ENCODE results near the gene C2orf72. TPM values are rescaled to one million over a fixed set of nuclear protein-coding genes. Genes with fewer than 3 reads are reported as not detected.

The C2orf72 gene
- total and polyA plus RNA-seq, 2 donors (not counting 1 experiment from before 2014, with no cell fraction given), result 0.33 to 1.9 TPM

DNA sequence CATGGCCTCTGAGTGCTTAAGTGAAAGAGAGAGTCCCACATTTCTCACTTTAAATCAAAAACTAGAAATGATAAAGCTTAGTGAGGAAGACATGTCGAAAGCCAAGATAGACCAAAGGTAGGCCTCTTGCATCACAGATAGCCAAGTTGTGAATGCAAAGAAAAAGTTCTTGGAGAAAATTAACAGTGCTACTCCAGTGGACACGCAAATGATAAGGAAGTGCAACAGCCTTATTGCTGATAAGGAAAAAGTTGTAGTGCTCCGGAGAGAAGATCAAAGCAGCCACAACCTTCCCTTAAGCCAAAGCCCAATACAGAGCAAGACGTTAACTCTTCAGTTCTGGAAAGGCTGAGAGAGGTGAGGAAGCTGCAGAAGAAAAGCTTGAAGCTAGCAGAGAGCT is 51.4 kb downstream of the C2orf72 start:
- H3K27ac ChIP-seq (ENCODE audit: insufficient read depth, low read length), result no peak overlapping the region
- no peaks in the 10 kb centered on the region for H4K20me1 ChIP-seq (ENCODE audit: control insufficient read depth, extremely low read depth, insufficient read depth, low read length)
- no peak overlapping the region for H3K4me3 ChIP-seq (replicated peaks in 1 of 4; ENCODE audit: control extremely low read depth in 1 of 4, insufficient read depth in 1 of 4, low read depth in 3 of 4, low read length in 4 of 4)
- H3K4me1 ChIP-seq (ENCODE audit: control insufficient read depth, extremely low read depth, insufficient read depth, low read length), result no peaks in the 10 kb centered on the region
- no peak for DNase-seq (ENCODE audit: low read depth in 2 of 2)
- peaks cover 5% of the 10 kb centered on the region for H3K36me3 ChIP-seq (ENCODE audit: control insufficient read depth, insufficient read depth, low read length)
- TF ChIP-seq EZH2 (IDR thresholded peaks at IDR 0.05; ENCODE audit: low read length, missing control alignments) (no peak), CTCF (conservative IDR thresholded peaks at IDR 0.05 in 1 of 2, IDR thresholded peaks at IDR 0.05 in 1 of 2; ENCODE audit: low read depth in 1 of 2, low read length in 2 of 2) (no peak)
- no peak overlapping the region for H2AFZ ChIP-seq (ENCODE audit: low read length)
- no peaks in the 10 kb centered on the region for H3K9me3 ChIP-seq (ENCODE audit: control insufficient read depth, insufficient read depth, low read depth, low read length)
- H3K27me3 ChIP-seq (ENCODE audit: control insufficient read depth, insufficient read depth, low read length), result no peaks in the 10 kb centered on the region
- no peak overlapping the region for H3K9ac ChIP-seq (ENCODE audit: insufficient read depth, low read length)
- no peaks in the 10 kb centered on the region for H3K79me2 ChIP-seq (ENCODE audit: control insufficient read depth, insufficient read depth, low read length)
- no peak overlapping the region for H3K4me2 ChIP-seq (ENCODE audit: extremely low read depth, insufficient read depth, low read length)

- H3K27me3 ChIP-seq (ENCODE audit: control insufficient read depth, insufficient read depth, low read length), result no peaks in the 10 kb centered on the region
- peaks cover 2% of the 10 kb centered on the region for H3K36me3 ChIP-seq (ENCODE audit: control insufficient read depth, insufficient read depth, low read length)
- H3K4me2 ChIP-seq (ENCODE audit: extremely low read depth, insufficient read depth, low read length), result no peak overlapping the region
- H2AFZ ChIP-seq (ENCODE audit: low read length), result no peak overlapping the region
- no peaks in the 10 kb centered on the region for H3K9me3 ChIP-seq (ENCODE audit: control insufficient read depth, insufficient read depth, low read depth, low read length)
- no peaks in the 10 kb centered on the region for H4K20me1 ChIP-seq (ENCODE audit: control insufficient read depth, extremely low read depth, insufficient read depth, low read length)
- H3K4me1 ChIP-seq (ENCODE audit: control insufficient read depth, extremely low read depth, insufficient read depth, low read length), result no peaks in the 10 kb centered on the region
- TF ChIP-seq CTCF (conservative IDR thresholded peaks at IDR 0.05 in 1 of 2, IDR thresholded peaks at IDR 0.05 in 1 of 2; ENCODE audit: low read depth in 1 of 2, low read length in 2 of 2), result no peak
- no peak for TF ChIP-seq EZH2 (IDR thresholded peaks at IDR 0.05; ENCODE audit: low read length, missing control alignments)
- H3K27ac ChIP-seq (ENCODE audit: insufficient read depth, low read length), result no peak overlapping the region
- DNase-seq (ENCODE audit: low read depth in 2 of 2), result no peak
- no peaks in the 10 kb centered on the region for H3K79me2 ChIP-seq (ENCODE audit: control insufficient read depth, insufficient read depth, low read length)
- no peak overlapping the region for H3K9ac ChIP-seq (ENCODE audit: insufficient read depth, low read length)
- H3K4me3 ChIP-seq (replicated peaks in 1 of 4; ENCODE audit: control extremely low read depth in 1 of 4, insufficient read depth in 1 of 4, low read depth in 3 of 4, low read length in 4 of 4), result no peak overlapping the region
These were observed 56.6 kb downstream of the C2orf72 start for GRCh38 chr2:231093933-231094332.

GRCh38 chr2:231094736-231095346 is 57.5 kb downstream of the C2orf72 start:
- Histone ChIP-seq H3K4me1 (ENCODE audit: control insufficient read depth, extremely low read depth, insufficient read depth, low read length) (no peaks in the 10 kb centered on the region), H3K36me3 (ENCODE audit: control insufficient read depth, insufficient read depth, low read length) (peaks cover 1% of the 10 kb centered on the region), H3K79me2 (ENCODE audit: control insufficient read depth, insufficient read depth, low read length) (no peaks in the 10 kb centered on the region), H2AFZ (ENCODE audit: low read length) (no peak overlapping the region), H3K27ac (ENCODE audit: insufficient read depth, low read length) (no peak overlapping the region), H4K20me1 (ENCODE audit: control insufficient read depth, extremely low read depth, insufficient read depth, low read length) (no peaks in the 10 kb centered on the region), H3K27me3 (ENCODE audit: control insufficient read depth, insufficient read depth, low read length) (no peaks in the 10 kb centered on the region), H3K9ac (ENCODE audit: insufficient read depth, low read length) (no peak overlapping the region), H3K9me3 (ENCODE audit: control insufficient read depth, insufficient read depth, low read depth, low read length) (no peaks in the 10 kb centered on the region), H3K4me2 (ENCODE audit: extremely low read depth, insufficient read depth, low read length) (no peak overlapping the region), H3K4me3 (replicated peaks in 1 of 4; ENCODE audit: control extremely low read depth in 1 of 4, insufficient read depth in 1 of 4, low read depth in 3 of 4, low read length in 4 of 4) (no peak overlapping the region)
- DNase-seq (ENCODE audit: low read depth in 2 of 2), result no peak
- TF ChIP-seq EZH2 (IDR thresholded peaks at IDR 0.05; ENCODE audit: low read length, missing control alignments) (no peak), CTCF (conservative IDR thresholded peaks at IDR 0.05 in 1 of 2, IDR thresholded peaks at IDR 0.05 in 1 of 2; ENCODE audit: low read depth in 1 of 2, low read length in 2 of 2) (no peak)

Other genes with a start within 250 kb of the C2orf72 start
- gene ITM2C, start 172.6 kb upstream of the C2orf72 start, total RNA-seq, result 58.3 and 77.3 TPM in 2 replicates
- gene ITM2C, start 172.6 kb upstream of the C2orf72 start, polyA plus RNA-seq, result 182 and 236 TPM in 2 replicates
- not detected in 2 replicates for gene GPR55, start 112.3 kb upstream of the C2orf72 start, total RNA-seq
- gene GPR55, start 112.3 kb upstream of the C2orf72 start, polyA plus RNA-seq, result not detected in 2 replicates
- not detected in 2 replicates for gene SPATA3, start 41.4 kb upstream of the C2orf72 start, total RNA-seq
- gene SPATA3, start 41.4 kb upstream of the C2orf72 start, polyA plus RNA-seq, result not detected in 2 replicates
- gene PSMD1, start 19.3 kb downstream of the C2orf72 start, total RNA-seq, result 92.7 and 125 TPM in 2 replicates
- 144 and 169 TPM in 2 replicates for gene PSMD1, start 19.3 kb downstream of the C2orf72 start, polyA plus RNA-seq
- gene HTR2B, start 87.5 kb downstream of the C2orf72 start, total RNA-seq, result 31.1 and 92.5 TPM in 2 replicates
- 12.6 and 26.0 TPM in 2 replicates for gene HTR2B, start 87.5 kb downstream of the C2orf72 start, polyA plus RNA-seq
- 60.4 and 153 TPM in 2 replicates for gene ARMC9, start 161.1 kb downstream of the C2orf72 start, total RNA-seq
- gene ARMC9, start 161.1 kb downstream of the C2orf72 start, polyA plus RNA-seq, result 68.4 and 114 TPM in 2 replicates

All from fibroblast of lung (primary cell).